Osteocyte (in vitro differentiated cells): ENCODE results near the gene UBE2D1. TPM values are rescaled to one million over a fixed set of nuclear protein-coding genes. Genes with fewer than 3 reads are reported as not detected.
A peak's percentile ranks its signal among the peaks of the same experiment; 100 is the strongest.

Experiments used
- DNase-seq: peaks from one replicate; pipeline ENCODE4 v3.0.0; 2021; ENCODE audit warnings: mixed read lengths; ENCODE audit not compliant: unreplicated experiment; ENCODE audit errors: extremely low spot score
- H3K27ac Mint-ChIP-seq: one replicate; pipeline ENCODE4 v1.8.0; 2021; ENCODE audit warnings: mild to moderate bottlenecking, mixed read lengths; ENCODE audit not compliant: unreplicated experiment
- H3K27me3 Mint-ChIP-seq: one replicate; pipeline ENCODE4 v1.8.0; 2021; ENCODE audit warnings: mixed read lengths; ENCODE audit not compliant: unreplicated experiment
- H3K36me3 Mint-ChIP-seq: one replicate; pipeline ENCODE4 v1.8.0; 2021; ENCODE audit warnings: mixed read lengths; ENCODE audit not compliant: unreplicated experiment
- H3K4me1 Mint-ChIP-seq: one replicate; pipeline ENCODE4 v1.8.0; 2021; ENCODE audit warnings: mixed read lengths; ENCODE audit not compliant: unreplicated experiment
- H3K4me3 Mint-ChIP-seq: one replicate; pipeline ENCODE4 v1.8.0; 2021; ENCODE audit warnings: mild to moderate bottlenecking, moderate library complexity, mixed read lengths; ENCODE audit not compliant: unreplicated experiment
- H3K9me3 Mint-ChIP-seq: one replicate; pipeline ENCODE4 v1.8.0; 2021; ENCODE audit warnings: mixed read lengths; ENCODE audit not compliant: unreplicated experiment
- long read RNA-seq: library from polyadenylated mRNA; unstranded; transcript quantifications from one replicate; pipeline ENCODE4 v2.0.0, GENCODE V29; 2021
- total RNA-seq: library from RNA; stranded (reverse); gene quantifications from 2 replicates; pipeline ENCODE4 v1.2.1, GENCODE V29; 2021
- TF ChIP-seq, protein P1 (sequence below): fragments of 200-600 bp; sonication (generic); IDR thresholded peaks from 2 replicates; pipeline ENCODE4 v1.5.0; 2021; ENCODE audit warnings: antibody characterized with exemption, mild to moderate bottlenecking, moderate library complexity

UBE2D1 gene
- total RNA-seq: 16.4 and 18.3 TPM in 2 replicates
- long read RNA-seq, transcript UBE2D1-201 (7 exons, 2,659 nt): major isoform, 12 of 13 reads
- long read RNA-seq, partial matches to known transcripts: 0 of 13 reads
- long read RNA-seq, other reads (novel, unspliced or antisense): 0 of 13 reads

DNA sequence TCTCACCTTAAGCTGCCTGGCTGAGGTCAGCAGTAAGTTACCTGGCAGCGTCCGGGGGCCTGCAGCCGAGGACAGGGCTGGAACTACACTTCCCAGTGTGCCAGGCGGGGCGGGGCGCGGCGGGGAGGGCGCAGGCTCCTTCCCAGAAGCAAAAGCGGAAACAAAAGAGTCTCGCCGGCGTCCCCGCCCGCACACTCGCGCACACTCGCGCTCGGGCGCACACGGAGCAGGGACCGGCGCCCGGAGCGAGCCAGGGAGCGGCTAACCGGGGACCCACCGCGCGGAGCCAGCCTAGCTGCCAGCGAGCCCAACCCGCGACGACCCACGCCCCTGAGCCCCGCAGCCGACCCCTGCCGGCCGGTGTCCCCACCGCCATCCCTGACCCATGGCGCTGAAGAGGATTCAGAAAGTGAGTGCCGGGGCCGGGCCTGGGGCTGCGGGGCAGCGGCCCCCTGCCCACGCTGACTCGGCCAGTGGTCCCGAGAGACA lies at the start of gene UBE2D1:
Gene UBE2D1, plus strand, starts transcription at position 190 of the 489 bp plus-strand sequence. Its CDS starts 196 bp downstream, at position 386.
- Mint-ChIP-seq H3K27ac (peak within 1 kb of the TSS; percentile 78), H3K36me3 (peaks cover 3% of the 10 kb centered on the region), H3K4me3 (peak within 1 kb of the TSS; percentile 93), H3K4me1 (peaks cover 24% of the 10 kb centered on the region), H3K27me3 (peaks cover 29% of the 10 kb centered on the region), H3K9me3 (no peaks in the 10 kb centered on the region)
- TF ChIP-seq, protein P1, sequence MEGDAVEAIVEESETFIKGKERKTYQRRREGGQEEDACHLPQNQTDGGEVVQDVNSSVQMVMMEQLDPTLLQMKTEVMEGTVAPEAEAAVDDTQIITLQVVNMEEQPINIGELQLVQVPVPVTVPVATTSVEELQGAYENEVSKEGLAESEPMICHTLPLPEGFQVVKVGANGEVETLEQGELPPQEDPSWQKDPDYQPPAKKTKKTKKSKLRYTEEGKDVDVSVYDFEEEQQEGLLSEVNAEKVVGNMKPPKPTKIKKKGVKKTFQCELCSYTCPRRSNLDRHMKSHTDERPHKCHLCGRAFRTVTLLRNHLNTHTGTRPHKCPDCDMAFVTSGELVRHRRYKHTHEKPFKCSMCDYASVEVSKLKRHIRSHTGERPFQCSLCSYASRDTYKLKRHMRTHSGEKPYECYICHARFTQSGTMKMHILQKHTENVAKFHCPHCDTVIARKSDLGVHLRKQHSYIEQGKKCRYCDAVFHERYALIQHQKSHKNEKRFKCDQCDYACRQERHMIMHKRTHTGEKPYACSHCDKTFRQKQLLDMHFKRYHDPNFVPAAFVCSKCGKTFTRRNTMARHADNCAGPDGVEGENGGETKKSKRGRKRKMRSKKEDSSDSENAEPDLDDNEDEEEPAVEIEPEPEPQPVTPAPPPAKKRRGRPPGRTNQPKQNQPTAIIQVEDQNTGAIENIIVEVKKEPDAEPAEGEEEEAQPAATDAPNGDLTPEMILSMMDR: peak; percentile 34
- peak; percentile 90 for DNase-seq

DNA sequence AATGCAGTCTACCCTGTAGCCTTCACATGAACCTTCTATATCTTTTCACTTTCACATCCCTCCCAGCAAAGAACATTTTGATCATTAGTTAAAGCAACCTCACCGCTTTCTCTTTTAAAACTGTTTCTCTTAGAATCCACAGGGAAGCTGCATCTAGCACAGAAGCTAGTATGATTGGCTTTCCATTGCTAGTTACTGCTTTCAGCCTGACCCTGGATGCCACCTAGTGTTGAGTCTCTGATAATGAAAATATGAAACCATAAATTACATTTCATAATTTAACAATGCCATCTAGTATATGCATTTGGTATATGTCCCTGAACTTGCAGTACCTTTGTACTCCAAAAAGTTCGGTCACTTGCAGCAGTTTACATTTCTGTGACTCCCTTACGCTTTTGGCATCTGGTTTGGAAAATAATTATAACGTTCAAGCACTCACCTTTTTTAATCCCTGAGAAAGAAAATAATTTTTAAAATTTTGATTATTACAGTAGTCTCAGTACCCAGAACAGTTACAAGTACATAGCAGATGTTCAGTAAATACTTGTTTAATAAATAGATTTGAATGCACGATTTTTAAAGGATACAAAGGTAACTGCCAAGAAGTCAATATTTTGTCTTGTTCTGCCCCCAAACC lies 43.1 kb upstream of the UBE2D1 start:
- H3K9me3 Mint-ChIP-seq: no peaks in the 10 kb centered on the region
- H3K27me3 Mint-ChIP-seq: no peaks in the 10 kb centered on the region
- TF ChIP-seq, protein P1: peak; percentile 82
- H3K36me3 Mint-ChIP-seq: no peaks in the 10 kb centered on the region
- no peak overlapping the region for H3K27ac Mint-ChIP-seq
- no peak for DNase-seq
- no peak overlapping the region for H3K4me3 Mint-ChIP-seq
- H3K4me1 Mint-ChIP-seq: peaks cover 4% of the 10 kb centered on the region

DNA sequence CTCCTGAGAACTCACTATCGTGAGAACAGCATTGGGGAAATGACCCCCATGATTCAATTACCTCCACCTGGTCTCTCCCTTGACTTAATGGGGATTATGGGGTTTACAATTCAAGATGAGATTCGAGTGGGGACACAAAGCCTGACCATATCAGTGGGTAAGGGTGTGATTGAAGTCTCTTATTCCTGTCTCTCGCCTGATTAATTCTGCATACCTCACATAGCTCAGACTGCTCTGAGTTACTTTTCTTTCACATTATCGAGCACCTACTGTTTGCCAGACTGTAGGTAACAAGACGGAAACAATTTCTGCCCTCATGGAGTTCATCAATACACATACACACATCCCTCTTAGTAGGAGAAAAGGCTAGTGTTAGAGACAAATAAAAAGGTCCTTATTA lies 40.8 kb upstream of the UBE2D1 start:
- no peak for DNase-seq
- TF ChIP-seq, protein P1: no peak
- Mint-ChIP-seq H3K27me3 (no peaks in the 10 kb centered on the region), H3K4me1 (peaks cover 4% of the 10 kb centered on the region), H3K9me3 (no peaks in the 10 kb centered on the region), H3K4me3 (no peak overlapping the region), H3K27ac (no peak overlapping the region), H3K36me3 (no peaks in the 10 kb centered on the region)

DNA sequence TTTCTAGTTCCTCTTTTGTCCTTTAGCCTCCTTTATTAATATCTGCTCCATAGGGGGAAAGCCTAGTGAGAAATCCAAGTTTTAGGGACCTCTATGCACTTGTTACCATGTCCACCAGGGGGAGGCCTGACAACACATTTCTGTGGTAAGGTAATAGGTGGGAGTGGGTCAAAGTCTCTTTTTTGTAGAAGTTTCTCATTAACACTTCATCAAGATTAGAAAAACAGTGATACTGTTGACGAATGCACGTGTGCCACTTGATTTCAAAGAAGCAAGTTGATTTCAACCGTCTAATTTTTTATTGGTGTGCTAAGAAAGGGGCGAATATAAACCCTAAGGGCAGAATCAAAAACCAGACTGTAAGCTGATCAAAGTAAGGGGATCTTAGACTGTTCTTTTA lies 35.2 kb upstream of the UBE2D1 start:
- H3K36me3 Mint-ChIP-seq: no peaks in the 10 kb centered on the region
- H3K27me3 Mint-ChIP-seq: peaks cover 35% of the 10 kb centered on the region
- DNase-seq: no peak
- H3K4me1 Mint-ChIP-seq: no peaks in the 10 kb centered on the region
- TF ChIP-seq, protein P1: peak; percentile 83
- no peaks in the 10 kb centered on the region for H3K9me3 Mint-ChIP-seq
- no peak overlapping the region for H3K27ac Mint-ChIP-seq
- no peak overlapping the region for H3K4me3 Mint-ChIP-seq

DNA sequence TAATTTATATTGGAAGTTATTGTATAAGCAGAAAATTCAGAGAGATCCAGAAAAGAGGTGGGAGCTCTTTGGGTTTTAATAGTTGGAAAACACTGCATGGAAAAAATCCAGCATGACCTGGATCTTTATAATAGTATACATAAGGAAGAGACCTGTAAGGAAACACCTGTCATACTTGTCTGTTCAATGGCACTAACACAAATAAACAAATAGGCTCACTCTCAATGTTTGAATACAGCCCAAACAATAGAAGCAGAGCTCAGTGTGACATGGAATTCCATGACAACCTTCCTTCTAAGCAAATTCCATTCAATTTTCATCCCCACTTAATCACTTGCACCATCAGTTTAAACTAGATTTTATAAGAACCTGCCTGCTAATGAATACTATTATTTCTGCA lies 34.1 kb upstream of the UBE2D1 start:
- H3K4me3 Mint-ChIP-seq: no peak overlapping the region
- TF ChIP-seq, protein P1: no peak
- no peak overlapping the region for H3K27ac Mint-ChIP-seq
- H3K27me3 Mint-ChIP-seq: peaks cover 36% of the 10 kb centered on the region
- no peak for DNase-seq
- H3K9me3 Mint-ChIP-seq: no peaks in the 10 kb centered on the region
- H3K36me3 Mint-ChIP-seq: no peaks in the 10 kb centered on the region
- H3K4me1 Mint-ChIP-seq: no peaks in the 10 kb centered on the region
